NCI-H1930 (cell line): ENCODE measurements around the gene TSPO2.
A peak's percentile ranks its signal among the peaks of the same experiment; 100 is the strongest.
"Not testable (repeated sequence)": the region's sequence is repeated elsewhere in the genome, so short reads cannot be mapped to it uniquely, and the experiment has no call there.

Experiments used
- DNase-seq, 2 experiments: peaks; one replicate each; lab custom pipeline; 2025; lab: John Stamatoyannopoulos, UW

TSPO2 gene

GRCh38 chr6:41042226-41043055 is at the start of gene TSPO2:
TSPO2 (plus strand) TSS chr6:41042467; CDS start chr6:41042986, 519 bp downstream.
- no peak for DNase-seq

GRCh38 chr6:40992746-40993145 is 49.5 kb upstream of the TSPO2 start:
- no peak for DNase-seq

- no peak for DNase-seq
Observed at GRCh38 chr6:40996591-40997233, 45.6 kb upstream of the TSPO2 start.

DNA sequence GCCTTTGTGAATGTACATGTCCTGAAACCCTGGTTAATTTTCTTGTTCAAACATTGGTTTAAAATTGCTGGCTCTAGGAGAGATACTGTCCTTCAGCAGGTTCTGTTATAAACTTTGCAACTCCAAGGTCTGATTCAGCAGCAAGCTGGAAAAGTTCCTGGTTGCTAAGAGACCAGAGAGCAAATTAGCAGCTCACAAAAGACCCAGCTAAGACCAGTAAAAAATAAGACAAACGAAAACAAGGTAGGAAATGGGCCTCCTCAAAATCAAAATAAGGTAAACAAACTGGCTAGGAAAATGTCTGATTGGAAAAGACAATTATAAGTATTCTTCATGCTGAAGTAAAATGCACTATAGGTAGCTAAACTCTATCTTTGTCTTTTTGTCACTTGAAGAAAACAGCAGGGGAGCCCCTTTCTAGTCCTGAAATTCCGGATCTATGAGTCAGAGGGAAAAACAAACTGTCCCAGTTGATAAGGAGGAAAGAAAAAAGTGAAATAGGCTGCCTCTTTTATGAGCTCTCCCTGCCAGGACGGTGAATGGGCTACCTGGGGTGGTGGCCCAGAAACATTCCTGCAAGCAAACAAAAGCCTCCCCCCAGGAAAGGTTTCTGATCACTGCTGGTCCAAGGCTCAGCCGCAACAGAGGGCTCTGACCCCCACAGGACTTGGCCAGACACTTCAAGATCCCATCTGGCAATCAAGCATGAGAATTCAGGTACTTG is 44.9 kb upstream of the TSPO2 start:
- no peak for DNase-seq

DNA sequence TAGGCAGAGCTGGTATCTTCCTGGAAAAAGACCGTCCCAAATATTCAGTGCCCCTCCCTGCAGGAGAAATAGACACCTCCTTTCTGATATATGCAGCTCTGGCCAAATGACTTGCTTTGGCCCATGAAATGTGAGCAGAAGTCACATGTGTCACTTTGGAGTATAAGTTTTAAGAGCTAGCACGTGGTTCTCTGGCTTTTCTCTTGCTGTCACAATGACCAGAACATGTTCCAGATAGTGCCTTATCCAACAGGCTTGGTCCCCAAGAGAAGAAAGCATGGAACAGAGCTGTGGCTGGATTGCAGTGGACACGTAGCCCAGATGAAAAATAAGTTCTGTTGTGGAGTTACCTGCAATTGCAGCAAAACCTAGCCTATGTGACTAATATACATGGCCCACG is 43.6 kb upstream of the TSPO2 start:
- no peak for DNase-seq

GRCh38 chr6:40999569-40999968 is 42.7 kb upstream of the TSPO2 start:
- DNase-seq = peak in 1 of 2 experiments; percentile 12

DNA sequence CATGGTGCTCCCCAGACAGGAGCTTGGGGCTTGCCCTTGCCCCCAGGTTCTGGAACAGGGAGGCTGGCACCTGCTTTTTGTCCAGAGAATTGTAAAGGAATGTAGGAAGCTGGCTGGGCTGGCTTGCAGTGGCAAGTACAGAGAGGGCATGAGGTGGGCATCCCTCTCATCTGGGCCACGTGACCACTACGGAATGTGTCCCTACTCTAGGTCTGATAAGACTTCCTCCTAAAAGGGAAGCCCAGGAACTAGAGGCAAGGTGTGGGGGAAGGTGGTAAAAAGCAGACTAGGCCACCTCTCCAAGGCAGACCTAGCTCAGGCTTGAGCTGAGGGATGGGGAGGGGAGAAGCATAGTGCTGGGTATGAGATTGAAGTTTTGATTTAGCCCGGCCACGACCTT is 42.0 kb upstream of the TSPO2 start:
- DNase-seq = no peak

- no peak for DNase-seq
Observed at GRCh38 chr6:41002168-41002567, 40.1 kb upstream of the TSPO2 start.

DNA sequence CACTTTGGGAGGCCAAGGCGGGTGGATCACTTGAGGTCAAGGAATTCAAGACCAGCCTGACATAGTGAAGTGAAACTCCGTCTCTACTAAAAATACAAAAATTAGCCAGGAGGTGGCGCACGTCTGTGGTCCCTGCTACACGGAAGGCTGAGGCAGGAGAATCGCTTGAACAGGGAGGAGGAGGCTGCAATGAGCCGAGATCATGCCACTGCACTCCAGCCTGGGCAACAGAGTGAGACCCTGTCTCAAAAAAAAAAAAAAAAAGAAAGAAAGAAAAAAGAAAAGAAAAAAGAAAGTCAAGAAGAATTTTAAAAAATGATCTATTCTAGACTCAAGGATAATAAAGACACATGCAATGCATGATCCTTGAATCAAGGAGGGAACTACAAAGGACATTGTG is 36.0 kb upstream of the TSPO2 start:
- peak in 1 of 2 experiments; percentile 38 for DNase-seq

GRCh38 chr6:41006980-41007379 is 35.3 kb upstream of the TSPO2 start:
- not testable (repeated sequence) for DNase-seq

GRCh38 chr6:41008011-41008410 is 34.3 kb upstream of the TSPO2 start:
- no peak for DNase-seq

DNA sequence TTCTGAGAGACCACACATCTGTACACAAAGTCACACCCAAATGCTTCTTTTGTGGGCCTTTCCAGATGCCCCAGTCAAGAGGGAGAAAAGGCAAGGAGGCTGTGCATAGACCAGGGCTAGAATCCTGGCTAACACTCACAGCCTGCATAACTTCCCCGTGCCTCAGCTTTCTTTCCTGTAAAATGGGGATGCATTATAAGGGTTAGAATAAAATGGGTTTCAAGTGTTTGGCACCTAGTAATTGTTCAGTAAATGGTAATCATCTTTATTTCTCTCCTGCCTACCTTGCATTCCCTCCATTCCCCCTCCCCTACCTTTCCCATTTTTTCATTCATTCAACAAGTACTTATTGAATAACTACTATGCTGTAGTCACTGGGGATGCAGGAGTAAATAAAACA is 32.6 kb upstream of the TSPO2 start:
- DNase-seq = no peak

GRCh38 chr6:41011673-41012072 is 30.6 kb upstream of the TSPO2 start:
- no peak for DNase-seq

DNA sequence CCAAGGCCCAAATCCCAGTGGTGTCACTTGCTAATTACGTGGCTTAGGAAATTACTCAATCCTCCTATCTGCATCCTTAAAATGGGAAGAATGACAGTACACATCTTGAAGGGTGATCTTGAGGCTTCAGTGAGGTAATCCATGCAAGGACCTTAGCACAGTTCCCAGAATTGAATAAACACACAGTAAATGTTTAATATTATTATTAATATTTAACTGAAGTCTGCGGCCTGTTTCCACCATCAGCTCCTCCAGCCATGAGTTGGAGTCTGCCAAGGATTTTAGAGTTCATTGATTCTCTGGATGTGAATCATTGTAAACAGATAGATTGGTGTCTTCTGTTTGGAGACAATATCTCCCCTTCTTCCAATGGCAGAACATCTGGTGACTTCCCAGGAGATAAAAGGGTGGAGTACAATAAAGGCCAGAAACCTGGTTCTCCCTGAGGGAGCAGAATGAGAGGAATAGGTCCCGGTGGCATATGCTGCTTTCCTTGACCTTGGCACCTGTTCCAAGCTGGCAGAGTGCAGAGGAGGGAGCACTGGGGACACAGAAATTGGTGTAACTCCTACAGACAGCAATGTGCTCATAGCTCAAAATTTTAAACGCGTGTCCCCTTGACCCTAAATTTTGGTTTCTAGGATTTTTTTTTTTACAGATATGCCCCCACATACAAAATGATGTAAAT is 28.7 kb upstream of the TSPO2 start:
- no peak for DNase-seq

- no peak for DNase-seq
Observed at GRCh38 chr6:41014780-41015179, 27.5 kb upstream of the TSPO2 start.

GRCh38 chr6:41015860-41016259 is 26.4 kb upstream of the TSPO2 start:
- DNase-seq = not testable (repeated sequence)

- DNase-seq = no peak
Observed at GRCh38 chr6:41017663-41018062, 24.6 kb upstream of the TSPO2 start.

DNA sequence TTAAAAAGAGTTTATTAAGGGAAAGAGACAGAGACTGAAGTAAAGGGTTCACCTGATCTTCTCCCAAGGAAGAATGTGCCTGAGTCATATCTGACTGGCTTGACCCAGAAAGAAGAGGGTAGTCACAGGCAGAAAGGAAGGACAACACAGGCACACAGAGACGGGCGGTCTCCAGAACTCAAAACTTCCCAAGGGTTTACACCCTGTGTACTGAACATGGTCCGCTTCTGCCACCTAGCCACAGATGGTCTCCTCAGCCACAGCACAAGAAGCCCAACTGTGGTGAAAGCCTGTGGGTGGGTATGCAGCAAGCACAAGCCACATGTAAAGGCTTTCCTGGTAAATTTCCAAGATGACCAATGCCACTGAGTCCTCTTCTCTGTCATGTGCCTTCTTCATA is 20.4 kb upstream of the TSPO2 start:
- no peak for DNase-seq

DNA sequence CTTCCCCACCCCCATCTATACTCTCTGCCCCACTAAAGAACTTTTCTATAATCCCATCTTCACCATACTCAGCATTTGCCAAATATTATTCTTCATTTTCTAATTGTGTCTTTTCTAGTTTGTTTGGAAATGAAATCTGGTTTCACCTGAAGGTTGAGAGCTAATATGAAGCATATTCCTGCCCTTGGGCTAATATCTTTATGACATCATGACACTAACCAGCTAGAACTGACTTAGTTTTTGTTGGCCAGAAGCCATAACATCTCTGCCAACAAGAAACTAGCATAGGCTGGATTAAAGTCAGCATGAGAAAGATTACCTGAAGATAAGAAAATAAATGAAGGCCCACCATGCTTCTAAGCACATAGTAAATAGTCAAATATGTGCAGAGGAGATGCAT is 20.0 kb upstream of the TSPO2 start:
- DNase-seq = no peak

DNA sequence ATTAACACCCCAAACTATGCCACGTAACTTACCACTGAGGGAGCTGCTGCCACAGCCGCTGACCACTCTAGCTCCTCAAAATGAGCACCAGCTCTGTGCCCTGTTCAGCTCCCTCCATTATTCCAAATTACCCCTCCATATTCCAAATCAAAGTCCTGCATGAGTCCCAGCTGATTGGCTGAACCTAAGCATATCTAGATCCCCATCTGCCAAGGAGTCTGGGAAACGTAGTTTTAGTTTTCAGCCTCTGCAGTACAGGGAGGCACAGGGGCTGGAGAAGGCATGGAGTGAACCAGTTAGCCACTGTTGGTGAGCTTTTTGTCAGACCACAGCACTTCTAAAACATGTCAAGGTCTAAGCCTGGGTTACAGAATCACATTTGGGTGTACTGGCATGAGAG is 19.2 kb upstream of the TSPO2 start:
- DNase-seq = no peak

DNA sequence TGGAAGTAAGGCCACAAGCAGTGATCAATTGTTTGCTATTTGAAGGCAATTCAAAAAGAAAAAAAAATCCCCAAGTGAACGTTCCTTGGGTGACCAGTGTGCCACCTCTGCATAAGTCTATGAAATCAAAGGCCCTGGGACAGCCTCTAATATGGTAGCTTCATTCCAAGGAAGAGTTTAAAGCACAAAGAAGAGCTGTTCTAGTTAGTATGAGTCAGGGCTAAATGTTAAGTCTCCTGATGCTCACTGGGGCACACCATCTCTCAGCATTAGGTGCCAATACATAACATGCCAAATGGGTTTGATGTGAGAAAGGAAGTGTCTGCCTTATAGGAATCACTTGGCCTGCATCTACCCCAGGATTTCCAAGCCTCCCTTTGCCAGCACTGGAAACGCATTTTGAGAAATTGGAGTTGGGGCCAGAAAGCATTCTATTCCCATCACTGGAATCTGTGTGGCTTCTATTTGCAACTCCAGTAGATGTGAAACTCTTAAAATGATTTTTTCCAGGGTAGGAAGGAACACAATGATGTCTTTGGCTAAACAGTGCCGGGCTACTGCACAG is 16.2 kb upstream of the TSPO2 start:
- DNase-seq = no peak

DNA sequence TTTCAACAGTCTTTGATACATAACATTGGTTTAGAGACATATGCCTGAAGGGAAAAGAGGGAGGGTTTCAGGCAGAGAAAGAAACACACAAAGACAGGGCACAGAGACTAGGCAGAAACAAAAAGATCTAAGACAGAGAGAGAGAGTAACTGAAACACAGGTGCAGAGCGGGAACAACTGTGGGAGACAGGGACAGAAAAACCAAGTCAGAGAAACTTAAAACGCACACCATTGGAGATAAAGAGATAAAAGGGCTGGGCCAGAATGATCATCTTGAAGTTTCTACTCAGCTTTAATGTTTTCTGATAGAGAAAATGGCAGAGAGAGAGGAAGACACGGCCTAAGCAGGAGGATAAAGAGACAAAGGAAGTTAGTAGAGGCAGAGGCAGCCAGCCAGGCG is 15.0 kb upstream of the TSPO2 start:
- DNase-seq = no peak
